Thymus (tissue), 11 donors: Measurements from ENCODE around the gene ASMTL. TPM values are rescaled to one million over a fixed set of nuclear protein-coding genes. Genes with fewer than 3 reads are reported as not detected.
"Not testable (repeated sequence)": the region's sequence is repeated elsewhere in the genome, so short reads cannot be mapped to it uniquely, and the experiment has no call there.

ENCODE experiments used
- DNase-seq, 9 donors: peaks; one replicate each; pipeline ENCODE4 v3.0.0-alpha.2; 2013; ENCODE audit warnings: low spot score in 9 of 9, low read depth in 6 of 9, missing footprints in 1 of 9
- H3K27ac ChIP-seq, 2 donors: one replicate each; pipeline ENCODE4 v1.5.1; 2013; ENCODE audit warnings: control low read depth in 1 of 2, low read depth in 1 of 2, low read length in 1 of 2, mild to moderate bottlenecking in 1 of 2, moderate library complexity in 1 of 2
- H3K27me3 ChIP-seq, 2 donors: one replicate each; pipeline ENCODE4 v1.5.1; 2013; ENCODE audit warnings: low read length in 1 of 2; ENCODE audit not compliant: control insufficient read depth in 2 of 2, insufficient read depth in 1 of 2
- H3K36me3 ChIP-seq, 2 donors: one replicate each; pipeline ENCODE4 v1.5.1; 2013; ENCODE audit warnings: low read length in 1 of 2, mild to moderate bottlenecking in 1 of 2, moderate library complexity in 1 of 2; ENCODE audit not compliant: control insufficient read depth in 2 of 2, insufficient read depth in 2 of 2
- H3K4me1 ChIP-seq, 2 donors: one replicate each; pipeline ENCODE4 v1.5.1; 2013; ENCODE audit warnings: low read length in 2 of 2; ENCODE audit not compliant: control insufficient read depth in 2 of 2, insufficient read depth in 2 of 2
- H3K4me3 ChIP-seq, 2 donors: one replicate each; pipeline ENCODE4 v1.5.1; 2013; ENCODE audit warnings: low read length in 2 of 2, control low read depth in 1 of 2, mild to moderate bottlenecking in 1 of 2
- H3K9me3 ChIP-seq, 2 donors: one replicate each; pipeline ENCODE4 v1.5.1; 2013; ENCODE audit warnings: low read length in 1 of 2, mild to moderate bottlenecking in 1 of 2; ENCODE audit not compliant: control insufficient read depth in 2 of 2, insufficient read depth in 1 of 2
- WGBS: extraction: QIAGEN DNeasy Blood & Tissue Kit; methylation state at CpG from one replicate; pipeline ENCODE4 v1.1.7; 2013; 5-methylcytosine and 5-hydroxymethylcytosine counted together
- polyA plus RNA-seq: library from polyadenylated mRNA; stranded (reverse); fragments of 200-250 nt; gene quantifications from one replicate; pipeline ENCODE4 v1.2.3, GENCODE V29; 2013
- total RNA-seq: library from RNA; stranded (reverse); fragments of 120-200 nt; gene quantifications from one replicate; pipeline ENCODE4 v1.2.4, GENCODE V29; 2013
- donor health status: healthy.

ASMTL gene
- total and polyA plus RNA-seq, 2 donors, result 14.6 to 33.0 TPM

DNA sequence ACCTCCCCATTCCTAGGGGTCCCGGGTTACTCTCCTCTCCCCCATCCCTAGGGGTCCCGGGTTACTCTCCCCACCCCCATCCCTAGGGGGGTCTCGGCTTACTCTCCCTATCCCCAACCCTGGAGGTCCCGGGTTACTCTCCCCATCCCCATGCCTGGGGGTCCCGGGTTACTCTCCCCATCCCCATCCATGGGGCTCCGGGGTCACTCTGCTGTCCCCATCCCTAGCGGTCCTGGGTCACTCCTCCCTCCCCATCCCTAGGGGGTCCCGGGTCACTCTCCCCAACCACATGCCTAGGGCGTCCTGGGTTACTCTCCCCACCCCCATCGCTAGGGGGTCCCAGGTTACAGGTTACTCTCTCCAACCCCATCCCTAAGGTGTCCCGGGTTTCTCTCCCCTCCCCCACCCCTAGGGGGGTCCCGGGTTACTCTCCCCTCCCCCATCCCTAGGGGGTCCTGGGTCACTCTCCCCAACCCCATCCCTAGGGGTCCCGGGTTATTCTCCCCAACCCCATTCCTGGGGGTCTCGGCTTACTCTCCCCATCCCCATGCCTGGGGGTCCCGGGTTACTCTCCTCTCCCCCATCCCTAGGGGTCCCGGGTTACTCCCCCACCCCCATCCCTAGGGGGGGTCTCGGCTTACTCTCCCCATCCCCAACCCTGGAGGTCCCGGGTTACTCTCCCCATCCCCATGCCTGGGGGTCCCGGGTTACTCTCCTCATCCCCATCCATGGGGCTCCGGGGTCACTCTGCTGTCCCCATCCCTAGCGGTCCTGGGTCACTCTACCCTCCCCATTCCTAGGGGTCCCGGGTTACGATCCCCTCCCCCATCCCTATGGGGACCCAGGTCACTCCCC is 821 bp downstream of the ASMTL start:
- Histone ChIP-seq H3K4me1 (peaks cover 12 to 30% of the 10 kb centered on the region in 2 donors), H3K27ac (no peak overlapping the region), H3K36me3 (peaks cover 0 to 5% of the 10 kb centered on the region in 2 donors), H3K27me3 (no peaks in the 10 kb centered on the region), H3K4me3 (peak overlapping the region; percentile 76 to 93), H3K9me3 (peaks cover 2 to 20% of the 10 kb centered on the region in 2 donors)
- no peak for DNase-seq
- WGBS, result 33% methylated on average over 23 of the region's 23 CpGs

DNA sequence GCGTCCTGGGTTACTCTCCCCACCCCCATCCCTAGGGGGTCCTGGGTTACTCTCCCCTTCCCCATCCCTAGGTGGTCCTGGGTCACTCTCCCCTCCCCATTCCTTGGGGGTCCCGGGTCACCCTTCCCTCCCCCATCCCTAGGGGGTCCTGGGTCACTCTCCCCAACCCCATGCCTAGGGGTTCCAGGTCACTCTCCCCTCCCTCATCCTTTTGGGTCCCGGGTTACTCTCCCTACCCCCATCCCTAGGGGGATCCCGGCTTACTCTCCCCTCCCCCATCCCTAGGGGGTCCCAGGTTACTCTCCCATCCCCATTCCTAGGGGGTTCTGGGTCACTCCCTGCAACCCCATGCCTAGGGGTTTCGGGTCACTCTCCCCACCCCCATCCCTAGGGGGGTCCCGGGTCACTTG is 1.5 kb downstream of the ASMTL start:
- H3K36me3 ChIP-seq, result peaks cover 0 to 5% of the 10 kb centered on the region in 2 donors
- DNase-seq, result no peak
- 96% methylated on average over 6 of the region's 6 CpGs for WGBS
- peaks cover 2 to 21% of the 10 kb centered on the region in 2 donors for H3K9me3 ChIP-seq
- no peak overlapping the region for H3K4me3 ChIP-seq
- H3K4me1 ChIP-seq, result peaks cover 11 to 28% of the 10 kb centered on the region in 2 donors
- H3K27ac ChIP-seq, result no peak overlapping the region
- H3K27me3 ChIP-seq, result no peaks in the 10 kb centered on the region

DNA sequence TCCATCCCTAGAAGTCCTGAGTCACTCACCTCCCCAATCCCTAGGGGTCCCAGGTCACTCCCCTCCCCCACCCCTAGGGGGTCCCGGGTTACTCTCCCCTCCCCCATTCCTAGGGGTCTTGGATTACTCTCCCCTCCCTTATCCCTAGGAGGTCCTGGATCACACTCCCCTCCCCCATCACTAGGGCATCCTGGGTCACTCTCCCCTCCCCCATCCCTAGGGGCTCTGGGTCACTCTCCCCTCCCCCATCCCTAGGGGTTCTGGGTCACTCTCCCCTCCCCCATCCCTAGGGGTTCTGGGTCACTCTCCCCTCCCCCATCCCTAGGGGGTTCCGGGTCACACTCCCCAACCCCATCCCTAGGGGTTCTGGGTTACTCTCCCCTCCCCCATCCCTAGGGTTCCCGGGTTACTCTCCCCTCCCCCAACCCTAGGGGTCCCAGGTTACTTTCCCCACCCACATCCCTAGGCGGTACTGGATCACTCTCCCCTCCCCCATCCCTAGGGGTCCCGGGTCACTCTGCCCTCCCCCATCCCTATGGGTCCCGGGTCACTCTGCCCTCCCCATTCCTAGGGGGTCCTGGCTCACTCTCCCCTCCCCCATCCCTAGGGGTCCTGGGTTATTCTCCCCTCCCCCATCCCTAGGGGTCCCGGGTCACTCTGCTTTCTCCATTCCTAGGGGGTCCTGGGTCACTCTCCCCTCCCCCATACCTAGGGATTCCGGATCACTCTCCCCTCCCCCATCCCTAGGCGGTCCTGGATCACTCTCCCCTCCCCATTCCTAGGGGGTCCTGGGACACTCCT is 2.1 kb downstream of the ASMTL start:
- Histone ChIP-seq H3K27me3 (no peaks in the 10 kb centered on the region), H3K4me3 (no peak overlapping the region), H3K4me1 (peaks cover 11 to 24% of the 10 kb centered on the region in 2 donors), H3K36me3 (peaks cover 0 to 5% of the 10 kb centered on the region in 2 donors), H3K9me3 (peaks cover 2 to 24% of the 10 kb centered on the region in 2 donors), H3K27ac (no peak overlapping the region)
- 86% methylated on average over 9 of the region's 9 CpGs for WGBS
- no peak for DNase-seq

DNA sequence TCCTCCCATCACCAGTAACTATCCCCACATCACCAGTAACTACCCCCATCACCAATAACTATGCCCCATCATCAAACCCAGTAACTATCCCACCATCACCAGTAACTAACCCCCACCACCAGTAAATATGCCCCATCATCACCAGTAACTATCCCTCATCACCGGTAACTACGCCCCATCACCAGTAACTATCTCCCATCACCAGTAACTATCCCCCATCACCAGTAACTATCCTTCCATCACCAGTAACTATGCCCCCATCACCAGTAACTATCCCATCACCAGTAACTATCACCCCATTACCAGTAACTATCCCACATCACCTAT is 2.9 kb downstream of the ASMTL start:
- H3K27ac ChIP-seq, result no peak overlapping the region
- no peak for DNase-seq
- peaks cover 0 to 7% of the 10 kb centered on the region in 2 donors for H3K36me3 ChIP-seq
- peaks cover 3 to 31% of the 10 kb centered on the region in 2 donors for H3K9me3 ChIP-seq
- 99% methylated on average over 2 of the region's 2 CpGs for WGBS
- no peaks in the 10 kb centered on the region for H3K27me3 ChIP-seq
- H3K4me1 ChIP-seq, result peaks cover 7 to 16% of the 10 kb centered on the region in 2 donors
- H3K4me3 ChIP-seq, result no peak overlapping the region

DNA sequence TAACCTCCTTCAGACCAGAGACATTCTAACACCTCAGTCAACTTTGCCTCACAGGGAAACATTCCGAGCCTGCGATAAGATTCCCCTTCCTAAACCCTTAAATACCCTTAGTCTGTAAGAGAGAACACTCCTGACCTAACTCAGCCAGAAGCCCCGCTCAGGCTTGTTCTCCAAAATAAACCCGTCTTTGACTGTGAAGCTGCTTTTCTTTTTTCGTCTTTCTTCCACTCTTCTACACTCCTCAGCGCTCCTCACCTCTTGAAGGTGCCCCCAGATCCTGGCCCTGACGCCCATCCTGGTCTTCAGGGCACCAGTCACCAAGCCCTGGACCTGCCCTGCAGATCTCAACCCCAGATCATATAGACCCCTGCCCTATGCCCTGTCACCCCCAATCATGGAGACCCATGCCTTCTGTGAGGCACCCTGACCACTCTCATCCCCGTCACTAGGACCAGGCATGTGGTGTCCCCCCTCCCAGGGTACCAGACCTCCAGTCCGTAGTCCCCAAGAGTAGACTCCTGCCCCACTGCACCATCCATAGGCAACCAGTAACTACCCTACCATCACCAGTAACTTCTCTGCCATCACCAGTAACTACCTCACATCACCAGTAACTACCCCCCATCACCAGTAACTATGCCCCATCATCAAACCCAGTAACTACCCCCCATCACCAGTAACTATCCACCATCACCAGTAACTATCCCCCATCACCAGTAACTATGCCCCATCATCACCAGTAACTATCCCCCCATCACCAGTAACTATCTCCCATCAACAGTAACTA is 3.5 kb downstream of the ASMTL start:
- peaks cover 7 to 12% of the 10 kb centered on the region in 2 donors for H3K4me1 ChIP-seq
- no peak for DNase-seq
- WGBS, result 92% methylated on average over 9 of the region's 9 CpGs

DNA sequence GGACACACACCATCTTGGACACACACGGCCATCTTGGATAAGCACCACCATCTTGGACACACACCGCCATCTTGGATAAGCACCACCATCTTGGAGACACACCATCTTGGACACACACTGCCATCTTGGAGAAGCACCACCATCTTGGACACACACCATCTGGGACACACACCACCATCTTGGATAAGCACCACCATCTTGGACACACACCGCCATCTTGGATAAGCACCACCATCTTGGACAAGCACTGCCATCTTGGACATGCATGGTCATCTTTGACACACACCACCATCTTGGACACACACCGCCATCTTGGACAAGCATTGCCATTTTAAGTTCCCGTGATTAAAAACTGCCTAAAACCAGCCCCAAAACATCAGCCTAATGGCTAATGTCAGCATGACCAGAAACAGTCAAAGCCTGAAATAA is 4.1 kb downstream of the ASMTL start:
- 98% methylated on average over 5 of the region's 5 CpGs for WGBS
- not testable (repeated sequence) for DNase-seq, H3K4me3 ChIP-seq, H3K27me3 ChIP-seq, H3K27ac ChIP-seq
- Histone ChIP-seq H3K9me3 (peaks cover 4 to 42% of the 10 kb centered on the region in 2 donors), H3K4me1 (peaks cover 7 to 11% of the 10 kb centered on the region in 2 donors), H3K36me3 (peaks cover 4 to 11% of the 10 kb centered on the region in 2 donors)

More for the DNA sequence above, 3.5 kb downstream of the ASMTL start:
- Histone ChIP-seq H3K9me3 (peaks cover 3 to 36% of the 10 kb centered on the region in 2 donors), H3K4me3 (no peak overlapping the region), H3K36me3 (peaks cover 3 to 11% of the 10 kb centered on the region in 2 donors), H3K27ac (no peak overlapping the region), H3K27me3 (no peaks in the 10 kb centered on the region)

DNA sequence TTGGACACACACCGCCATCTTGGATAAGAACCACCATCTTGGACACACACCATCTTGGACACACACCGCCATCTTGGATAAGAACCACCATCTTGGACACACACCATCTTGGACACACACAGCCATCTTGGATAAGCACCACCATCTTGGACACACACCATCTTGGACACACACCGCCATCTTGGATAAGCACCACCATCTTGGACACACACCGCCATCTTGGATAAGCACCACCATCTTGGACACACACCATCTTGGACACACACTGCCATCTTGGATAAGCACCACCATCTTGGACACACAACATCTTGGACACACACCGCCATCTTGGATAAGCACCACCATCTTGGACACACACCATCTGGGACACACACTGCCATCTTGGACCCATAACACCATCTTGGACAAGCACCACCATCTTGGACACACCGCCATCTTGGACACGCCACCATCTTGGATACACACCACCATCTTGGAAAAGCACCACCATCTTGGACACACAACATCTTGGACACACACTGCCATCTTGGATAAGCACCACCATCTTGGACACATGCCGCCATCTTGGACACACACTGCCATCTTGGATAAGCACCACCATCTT is 4.6 kb downstream of the ASMTL start:
- peaks cover 7 to 11% of the 10 kb centered on the region in 2 donors for H3K4me1 ChIP-seq
- H3K27ac ChIP-seq, DNase-seq, H3K4me3 ChIP-seq, H3K27me3 ChIP-seq: not testable (repeated sequence)
- WGBS, result 98% methylated on average over 8 of the region's 8 CpGs
- H3K36me3 ChIP-seq, result peaks cover 7 to 11% of the 10 kb centered on the region in 2 donors
- H3K9me3 ChIP-seq, result peaks cover 5 to 47% of the 10 kb centered on the region in 2 donors
